ENCODE results near the gene MRPL36. TPM values are rescaled to one million over a fixed set of nuclear protein-coding genes. Genes with fewer than 3 reads are reported as not detected.

Gene MRPL36
- total and polyA plus RNA-seq, 9 of the 15 experiments (the other 6 are each of a cell fraction or from before 2014, with no cell fraction given) = 78.3 to 557 (median 124) TPM

GRCh38 chr5:1807451-1808185 is 8.0 kb upstream of the MRPL36 start:
- no peak overlapping the region for H3K4me2 ChIP-seq (ENCODE audit: insufficient read depth, low read length)
- CTCF ChIA-PET (ENCODE audit: low intra/inter-chr PET ratio) = no interaction called here
- peak overlapping the region in 1 of 2 experiments; percentile 62; a peak in 1 of 4 replicates for H3K9ac ChIP-seq (ENCODE audit: insufficient read depth in 1 of 2, low read depth in 2 of 2, low read length in 2 of 2)
- POLR2A ChIA-PET = interaction anchor here (2.4 kb wide), 1 partner anchor 8 kb away, joined by 7 read pairs; the partner anchor contains the start of gene MRPL36
- peaks cover 4% of the 10 kb centered on the region; the same call in 1 of the 2 replicates for H4K20me1 ChIP-seq (replicated peaks; ENCODE audit: control insufficient read depth, insufficient read depth, low read length)
- peak; percentile 37 for FAIRE-seq
- no peak; the same call in 2 of the 3 replicates for ATAC-seq
- no TSS peak for BruUV-seq (replicated peaks)
- peaks cover 100% of the 10 kb centered on the region for H3K36me3 ChIP-seq (ENCODE audit: control insufficient read depth, insufficient read depth, low read length)
- 96% methylated on average over 20 of the region's 20 CpGs for WGBS (ENCODE audit: insufficient coverage, low coverage, missing lambda C conversion rate)
- DNase-seq (ENCODE audit: extremely low read depth in 1 of 4, low spot score in 3 of 4) = no peak
- peaks cover 0 to 7% of the 10 kb centered on the region in 2 experiments; a peak in 1 of 5 replicates for H3K4me1 ChIP-seq (replicated peaks in 1 of 2; ENCODE audit: control insufficient read depth in 2 of 2, insufficient read depth in 2 of 2, low read length in 2 of 2)
- peaks cover 99% of the 10 kb centered on the region for H3K79me2 ChIP-seq (ENCODE audit: control insufficient read depth, insufficient read depth, low read length)
- no peaks in the 10 kb centered on the region for H3K27me3 ChIP-seq (ENCODE audit: control insufficient read depth in 2 of 2, insufficient read depth in 2 of 2, low read length in 2 of 2)
- peak; percentile 66 for TF ChIP-seq RBFOX2 (IDR thresholded peaks at IDR 0.05; ENCODE audit: low read depth, low read length)
- TF ChIP-seq ID3 (CRISPR knock-in tag; IDR thresholded peaks at IDR 0.05) = no peak
- no peak for TF ChIP-seq ID3 (tag; IDR thresholded peaks at IDR 0.05)
- peak; percentile 42 for TF ChIP-seq POLR2G (IDR thresholded peaks at IDR 0.05; ENCODE audit: low read depth, low read length)
- H3K9me1 ChIP-seq (ENCODE audit: control insufficient read depth, insufficient read depth, low read length) = peaks cover 4% of the 10 kb centered on the region
- no peak overlapping the region for H3K4me3 ChIP-seq
- no peaks in the 10 kb centered on the region for H3K9me3 ChIP-seq (replicated peaks; ENCODE audit: control insufficient read depth, insufficient read depth, low read depth, low read length)
- intact Hi-C loops (cut with micrococcal nuclease) (no loop called here), in situ Hi-C loops (cut with MboI) (no loop called here)
- no peak overlapping the region for H2AFZ ChIP-seq (ENCODE audit: low read depth, low read length)
- no peak overlapping the region for H3K27ac ChIP-seq (ENCODE audit: extremely low read depth, low read depth, low read length)

Data from K562 (cell line).